ENCODE results near the gene TTC27.

GRCh38 chr2:32852856-32853255, 225.0 kb downstream of the TTC27 start:
- no peak for TF ChIP-seq BHLHE40 (IDR thresholded peaks at IDR 0.05; ENCODE audit: borderline replicate concordance)
- TF ChIP-seq SUZ12 (IDR thresholded peaks at IDR 0.05), result no peak
- TF ChIP-seq SP1 (IDR thresholded peaks at IDR 0.05), result no peak
- TF ChIP-seq FOXA1 (IDR thresholded peaks at IDR 0.05), result no peak
- no peak for TF ChIP-seq CTBP1 (IDR thresholded peaks at IDR 0.05; ENCODE audit: borderline replicate concordance)
- no peak for TF ChIP-seq ELF4 (IDR thresholded peaks at IDR 0.05)
- TF ChIP-seq L3MBTL2 (conservative IDR thresholded peaks at IDR 0.05), result no peak
- TF ChIP-seq LEF1 (IDR thresholded peaks at IDR 0.05; ENCODE audit: borderline replicate concordance), result no peak
- no peak for TF ChIP-seq ARNT (IDR thresholded peaks at IDR 0.05)
- TF ChIP-seq PKNOX1 (IDR thresholded peaks at IDR 0.05), result no peak
- no peak for TF ChIP-seq FOXK2 (IDR thresholded peaks at IDR 0.05)

Measured in HEK293T (cell line).